Measurements from ENCODE around the gene ATG12. TPM values are rescaled to one million over a fixed set of nuclear protein-coding genes. Genes with fewer than 3 reads are reported as not detected.
"Not testable (repeated sequence)": the region's sequence is repeated elsewhere in the genome, so short reads cannot be mapped to it uniquely, and the experiment has no call there.

Gene ATG12
- 102 and 108 TPM in 2 replicates for total RNA-seq (2014; rRNA removed; shearing (Covaris generic); ENCODE audit: low replicate concordance)

GRCh38 chr5:115841382-115842088 is at the start of gene ATG12, which contains the start of gene AP3S1:
Gene ATG12, minus strand, starts transcription at chr5:115841565. Its CDS starts 13 bp downstream, at chr5:115841552.
Gene AP3S1, plus strand, starts transcription at chr5:115841935. Its CDS starts 103 bp downstream, at chr5:115842038.
- Histone ChIP-seq H3K4me3 (peak within 1 kb of the TSS; percentile 88), H3K9me3 (no peaks in the 10 kb centered on the region), H3K27me3 (no peaks in the 10 kb centered on the region), H3K36me3 (peaks cover 22% of the 10 kb centered on the region)
- peak; percentile 95 for DNase-seq

GRCh38 chr5:115888027-115888426 is 46.7 kb upstream of the ATG12 start:
- peaks cover 7% of the 10 kb centered on the region; the same call in 1 of the 2 replicates for H3K36me3 ChIP-seq
- no peak overlapping the region for H3K4me3 ChIP-seq
- no peaks in the 10 kb centered on the region for H3K9me3 ChIP-seq
- DNase-seq = no peak
- H3K27me3 ChIP-seq = no peaks in the 10 kb centered on the region

GRCh38 chr5:115885208-115885607 is 43.8 kb upstream of the ATG12 start:
- H3K9me3 ChIP-seq, H3K27me3 ChIP-seq, DNase-seq, H3K4me3 ChIP-seq, H3K36me3 ChIP-seq: not testable (repeated sequence)

- Histone ChIP-seq H3K9me3 (0 out of 2 replicates have a peak, but pooled peaks cover 3% of the 10 kb centered on the region), H3K4me3 (no peak overlapping the region), H3K36me3 (peaks cover 5% of the 10 kb centered on the region; the same call in 1 of the 2 replicates), H3K27me3 (no peaks in the 10 kb centered on the region)
- no peak for DNase-seq
Measured at GRCh38 chr5:115884704-115885103, 43.3 kb upstream of the ATG12 start.

GRCh38 chr5:115882434-115882833 is 41.1 kb upstream of the ATG12 start:
- not testable (repeated sequence) for H3K4me3 ChIP-seq, DNase-seq

GRCh38 chr5:115877342-115877741 is 36.0 kb upstream of the ATG12 start:
- not testable (repeated sequence) for H3K9me3 ChIP-seq, H3K27me3 ChIP-seq, H3K4me3 ChIP-seq, DNase-seq
- peaks cover 16% of the 10 kb centered on the region for H3K36me3 ChIP-seq

More at GRCh38 chr5:115882434-115882833, 41.1 kb upstream of the ATG12 start:
- not testable (repeated sequence) for H3K36me3 ChIP-seq, H3K27me3 ChIP-seq, H3K9me3 ChIP-seq

GRCh38 chr5:115875447-115875846 is 34.1 kb upstream of the ATG12 start:
- DNase-seq = no peak
- Histone ChIP-seq H3K27me3 (no peaks in the 10 kb centered on the region), H3K4me3 (no peak overlapping the region), H3K36me3 (peaks cover 19% of the 10 kb centered on the region), H3K9me3 (0 out of 2 replicates have a peak, but pooled peaks cover 2% of the 10 kb centered on the region)

GRCh38 chr5:115873392-115873791 is 32.0 kb upstream of the ATG12 start:
- H3K4me3 ChIP-seq = no peak overlapping the region

GRCh38 chr5:115872447-115872846 is 31.1 kb upstream of the ATG12 start:
- no peak for DNase-seq
- no peak overlapping the region for H3K4me3 ChIP-seq
- no peaks in the 10 kb centered on the region for H3K27me3 ChIP-seq
- peaks cover 19% of the 10 kb centered on the region for H3K36me3 ChIP-seq
- no peaks in the 10 kb centered on the region for H3K9me3 ChIP-seq

More at GRCh38 chr5:115873392-115873791, 32.0 kb upstream of the ATG12 start:
- H3K9me3 ChIP-seq = no peaks in the 10 kb centered on the region
- peaks cover 19% of the 10 kb centered on the region for H3K36me3 ChIP-seq
- H3K27me3 ChIP-seq = no peaks in the 10 kb centered on the region
- DNase-seq = no peak

GRCh38 chr5:115869256-115869795 is 28.0 kb upstream of the ATG12 start:
- Histone ChIP-seq H3K36me3 (peaks cover 2% of the 10 kb centered on the region; the same call in 1 of the 2 replicates), H3K4me3 (no peak overlapping the region), H3K27me3 (no peaks in the 10 kb centered on the region), H3K9me3 (0 out of 2 replicates have a peak, but pooled peaks cover 1% of the 10 kb centered on the region)
- DNase-seq = no peak

GRCh38 chr5:115859378-115859777 is 18.0 kb upstream of the ATG12 start:
- Histone ChIP-seq H3K36me3 (no peaks in the 10 kb centered on the region), H3K9me3 (0 out of 2 replicates have a peak, but pooled peaks cover 2% of the 10 kb centered on the region), H3K27me3 (no peaks in the 10 kb centered on the region), H3K4me3 (no peak overlapping the region)
- DNase-seq = peak; percentile 71

GRCh38 chr5:115858396-115858795 is 17.0 kb upstream of the ATG12 start:
- no peaks in the 10 kb centered on the region for H3K36me3 ChIP-seq
- H3K9me3 ChIP-seq = peaks cover 3% of the 10 kb centered on the region
- no peaks in the 10 kb centered on the region for H3K27me3 ChIP-seq
- no peak for DNase-seq
- H3K4me3 ChIP-seq = no peak overlapping the region

- DNase-seq = no peak
- Histone ChIP-seq H3K9me3 (peaks cover 3% of the 10 kb centered on the region), H3K4me3 (no peak overlapping the region), H3K36me3 (no peaks in the 10 kb centered on the region), H3K27me3 (no peaks in the 10 kb centered on the region)
Measured at GRCh38 chr5:115857626-115858349, 16.4 kb upstream of the ATG12 start.

GRCh38 chr5:115857057-115857479 is 15.7 kb upstream of the ATG12 start:
- DNase-seq = no peak
- H3K36me3 ChIP-seq = no peaks in the 10 kb centered on the region
- peaks cover 3% of the 10 kb centered on the region for H3K9me3 ChIP-seq
- no peaks in the 10 kb centered on the region for H3K27me3 ChIP-seq
- no peak overlapping the region for H3K4me3 ChIP-seq

GRCh38 chr5:115855959-115856358 is 14.6 kb upstream of the ATG12 start:
- H3K4me3 ChIP-seq = no peak overlapping the region
- no peaks in the 10 kb centered on the region for H3K27me3 ChIP-seq
- no peaks in the 10 kb centered on the region for H3K36me3 ChIP-seq
- H3K9me3 ChIP-seq = peaks cover 3% of the 10 kb centered on the region
- no peak for DNase-seq

- no peak for DNase-seq
- no peaks in the 10 kb centered on the region for H3K27me3 ChIP-seq
- 0 out of 2 replicates have a peak, but pooled peaks cover 2% of the 10 kb centered on the region for H3K36me3 ChIP-seq
- peaks cover 3% of the 10 kb centered on the region for H3K9me3 ChIP-seq
- H3K4me3 ChIP-seq = no peak overlapping the region
Measured at GRCh38 chr5:115854139-115854538, 12.8 kb upstream of the ATG12 start.
